Fibroblast of peridontal ligament (primary cell): ENCODE measurements around the gene ITCH.
"Not testable (repeated sequence)": the region's sequence is repeated elsewhere in the genome, so short reads cannot be mapped to it uniquely, and the experiment has no call there.

Experiments
- DNase-seq: peaks from one replicate; pipeline ENCODE4 v3.0.0-alpha.2; 2010; ENCODE audit errors: extremely low read depth

Gene ITCH

GRCh38 chr20:34414525-34414924 is 51.5 kb downstream of the ITCH start:
- DNase-seq = not testable (repeated sequence)

- no peak for DNase-seq
These were observed 52.0 kb downstream of the ITCH start for GRCh38 chr20:34415079-34415478.

GRCh38 chr20:34420146-34420545 is 57.1 kb downstream of the ITCH start:
- no peak for DNase-seq

- no peak for DNase-seq
These were observed 57.9 kb downstream of the ITCH start for GRCh38 chr20:34420975-34421374.

GRCh38 chr20:34421766-34422466 is 58.8 kb downstream of the ITCH start:
- DNase-seq = no peak

GRCh38 chr20:34425032-34425690 is 62.1 kb downstream of the ITCH start:
- not testable (repeated sequence) for DNase-seq

GRCh38 chr20:34426026-34426425 is 63.0 kb downstream of the ITCH start:
- peak; percentile 23 for DNase-seq

- DNase-seq = no peak
These were observed 64.3 kb downstream of the ITCH start for GRCh38 chr20:34427331-34427730.

GRCh38 chr20:34427784-34428183 is 64.7 kb downstream of the ITCH start:
- no peak for DNase-seq

GRCh38 chr20:34431168-34431567 is 68.1 kb downstream of the ITCH start:
- DNase-seq = no peak

GRCh38 chr20:34432663-34433062 is 69.6 kb downstream of the ITCH start:
- not testable (repeated sequence) for DNase-seq

GRCh38 chr20:34433391-34433790 is 70.3 kb downstream of the ITCH start:
- DNase-seq = no peak

GRCh38 chr20:34435589-34435988 is 72.5 kb downstream of the ITCH start:
- DNase-seq = no peak

GRCh38 chr20:34437330-34437986 is 74.4 kb downstream of the ITCH start:
- DNase-seq = peak; percentile 28

- DNase-seq = no peak
These were observed 76.1 kb downstream of the ITCH start for GRCh38 chr20:34439168-34439567.

- not testable (repeated sequence) for DNase-seq
These were observed 78.3 kb downstream of the ITCH start for GRCh38 chr20:34441423-34441822.

GRCh38 chr20:34443546-34443945 is 80.5 kb downstream of the ITCH start:
- DNase-seq = no peak

- no peak for DNase-seq
These were observed 82.3 kb downstream of the ITCH start for GRCh38 chr20:34445177-34446065.

GRCh38 chr20:34448517-34448916 is 85.4 kb downstream of the ITCH start:
- no peak for DNase-seq

GRCh38 chr20:34449674-34450592 is 86.9 kb downstream of the ITCH start:
- DNase-seq = no peak
